Upper lobe of right lung (tissue), 1 donor: ENCODE data around the gene LDLRAD3. TPM values are rescaled to one million over a fixed set of nuclear protein-coding genes. Genes with fewer than 3 reads are reported as not detected.

ENCODE experiments used
- ATAC-seq: fragments of 200-7000 bp; cut with Tn5 transposase; one replicate; pipeline ENCODE4 v1.9.1; 2020; ENCODE audit warnings: mild to moderate bottlenecking, moderate library complexity
- DNase-seq: peaks from one replicate; pipeline ENCODE4 v3.0.0-alpha.2; 2020
- H3K27ac ChIP-seq: fragments of 200-600 bp; one replicate; pipeline ENCODE4 v1.8.0; 2022
- H3K27me3 ChIP-seq: fragments of 200-600 bp; one replicate; pipeline ENCODE4 v1.8.0; 2022; ENCODE audit warnings: mild to moderate bottlenecking
- H3K36me3 ChIP-seq: fragments of 200-600 bp; one replicate; pipeline ENCODE4 v1.8.0; 2022
- H3K4me1 ChIP-seq: fragments of 200-600 bp; one replicate; pipeline ENCODE4 v1.8.0; 2022
- H3K4me3 ChIP-seq: fragments of 200-600 bp; one replicate; pipeline ENCODE4 v1.8.0; 2022; ENCODE audit warnings: mild to moderate bottlenecking
- H3K9me3 ChIP-seq: fragments of 200-600 bp; one replicate; pipeline ENCODE4 v1.8.0; 2022
- intact Hi-C: fragments of 100-400 bp; cut with DNase I; formaldehyde crosslinking; loops from one replicate; pipeline ENCODE4 v1.11.0; 2022
- total RNA-seq: library from RNA; stranded (reverse); fragmentation: NEBNext Ultra II Directional; extraction: Animal tissue kit (Norgen Biotek cat#: 25700); gene quantifications from one replicate; pipeline ENCODE4 v1.2.1, GENCODE V29; 2021
- TF ChIP-seq, protein P1 (sequence below): fragments of 200-600 bp; IDR thresholded peaks from one replicate; pipeline ENCODE4 v1.8.0; 2022; ENCODE audit warnings: antibody characterized with exemption
- donor health status: DM: no; HTN: yes; CAD: no; lungs with severe emphysema.

The LDLRAD3 gene
- total RNA-seq, 1 donor from 2014 or later: 7.9 TPM

GRCh38 chr11:36146437-36146836, 202.6 kb downstream of the LDLRAD3 start:
- intact Hi-C loops: no loop called here

GRCh38 chr11:36147491-36147890, 203.6 kb downstream of the LDLRAD3 start:
- no peak overlapping the region for H3K27ac ChIP-seq
- intact Hi-C loops: no loop called here
- H3K27me3 ChIP-seq: no peaks in the 10 kb centered on the region
- ATAC-seq (no peak), DNase-seq (no peak)
- TF ChIP-seq, protein P1, sequence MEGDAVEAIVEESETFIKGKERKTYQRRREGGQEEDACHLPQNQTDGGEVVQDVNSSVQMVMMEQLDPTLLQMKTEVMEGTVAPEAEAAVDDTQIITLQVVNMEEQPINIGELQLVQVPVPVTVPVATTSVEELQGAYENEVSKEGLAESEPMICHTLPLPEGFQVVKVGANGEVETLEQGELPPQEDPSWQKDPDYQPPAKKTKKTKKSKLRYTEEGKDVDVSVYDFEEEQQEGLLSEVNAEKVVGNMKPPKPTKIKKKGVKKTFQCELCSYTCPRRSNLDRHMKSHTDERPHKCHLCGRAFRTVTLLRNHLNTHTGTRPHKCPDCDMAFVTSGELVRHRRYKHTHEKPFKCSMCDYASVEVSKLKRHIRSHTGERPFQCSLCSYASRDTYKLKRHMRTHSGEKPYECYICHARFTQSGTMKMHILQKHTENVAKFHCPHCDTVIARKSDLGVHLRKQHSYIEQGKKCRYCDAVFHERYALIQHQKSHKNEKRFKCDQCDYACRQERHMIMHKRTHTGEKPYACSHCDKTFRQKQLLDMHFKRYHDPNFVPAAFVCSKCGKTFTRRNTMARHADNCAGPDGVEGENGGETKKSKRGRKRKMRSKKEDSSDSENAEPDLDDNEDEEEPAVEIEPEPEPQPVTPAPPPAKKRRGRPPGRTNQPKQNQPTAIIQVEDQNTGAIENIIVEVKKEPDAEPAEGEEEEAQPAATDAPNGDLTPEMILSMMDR: no peak
- H3K36me3 ChIP-seq: no peaks in the 10 kb centered on the region
- peaks cover 13% of the 10 kb centered on the region for H3K4me1 ChIP-seq
- H3K9me3 ChIP-seq: no peaks in the 10 kb centered on the region
- H3K4me3 ChIP-seq: no peak overlapping the region

More at GRCh38 chr11:36146437-36146836, 202.6 kb downstream of the LDLRAD3 start:
- TF ChIP-seq, protein P1: no peak
- no peak for DNase-seq
- Histone ChIP-seq H3K9me3 (no peaks in the 10 kb centered on the region), H3K36me3 (no peaks in the 10 kb centered on the region), H3K4me3 (no peak overlapping the region), H3K27ac (no peak overlapping the region), H3K27me3 (no peaks in the 10 kb centered on the region), H3K4me1 (peaks cover 13% of the 10 kb centered on the region)
- no peak for ATAC-seq

GRCh38 chr11:36148701-36149100, 204.8 kb downstream of the LDLRAD3 start:
- no peaks in the 10 kb centered on the region for H3K36me3 ChIP-seq
- no peak overlapping the region for H3K27ac ChIP-seq
- no peaks in the 10 kb centered on the region for H3K27me3 ChIP-seq
- H3K4me1 ChIP-seq: peaks cover 13% of the 10 kb centered on the region
- TF ChIP-seq, protein P1: no peak
- H3K9me3 ChIP-seq: no peaks in the 10 kb centered on the region
- intact Hi-C loops: no loop called here
- ATAC-seq (no peak), DNase-seq (no peak)
- no peak overlapping the region for H3K4me3 ChIP-seq

GRCh38 chr11:36149538-36150242, 205.8 kb downstream of the LDLRAD3 start:
- Histone ChIP-seq H3K27me3 (no peaks in the 10 kb centered on the region), H3K9me3 (no peaks in the 10 kb centered on the region), H3K4me1 (peaks cover 15% of the 10 kb centered on the region), H3K36me3 (no peaks in the 10 kb centered on the region), H3K27ac (no peak overlapping the region), H3K4me3 (no peak overlapping the region)
- intact Hi-C loops: no loop called here
- ATAC-seq (peak; percentile 93), DNase-seq (no peak)
- TF ChIP-seq, protein P1: peak; percentile 32

DNA sequence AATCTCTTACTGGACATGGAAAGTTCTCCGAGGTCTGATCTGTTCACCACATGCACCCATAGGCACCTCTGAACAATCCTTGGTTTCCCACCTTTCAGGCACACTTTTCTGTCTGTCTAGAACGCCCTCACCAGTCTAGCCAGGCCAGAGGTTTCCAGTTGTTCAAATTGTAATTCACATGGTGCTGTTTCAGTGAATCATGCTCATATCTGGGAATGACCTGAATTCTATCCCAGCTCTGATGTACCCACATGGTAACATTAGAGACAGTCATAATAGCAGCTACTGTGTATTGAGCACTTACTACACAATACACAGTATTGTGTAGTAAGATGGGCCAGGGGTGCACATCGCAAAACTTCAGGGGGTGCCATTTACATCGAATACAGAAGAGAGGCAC, 207.1 kb downstream of the LDLRAD3 start:
- Histone ChIP-seq H3K27me3 (no peaks in the 10 kb centered on the region), H3K27ac (no peak overlapping the region), H3K9me3 (no peaks in the 10 kb centered on the region), H3K4me3 (no peak overlapping the region), H3K36me3 (no peaks in the 10 kb centered on the region), H3K4me1 (peaks cover 15% of the 10 kb centered on the region)
- intact Hi-C loops: no loop called here
- ATAC-seq (no peak), DNase-seq (no peak)
- TF ChIP-seq, protein P1: no peak
